Mesothelial cell of epicardium (in vitro differentiated cells): ENCODE results near the gene ANKHD1. TPM values are rescaled to one million over a fixed set of nuclear protein-coding genes. Genes with fewer than 3 reads are reported as not detected.

Experiments used
- DNase-seq, 2 experiments: peaks; one replicate each; pipeline ENCODE4 v3.0.0; 2021; ENCODE audit warnings: low spot score in 2 of 2; ENCODE audit not compliant: unreplicated experiment in 2 of 2
- H3K27ac Mint-ChIP-seq: 2 replicates; pipeline ENCODE4 v1.8.0; 2021; ENCODE audit warnings: mixed read lengths
- H3K27me3 Mint-ChIP-seq: 2 replicates; pipeline ENCODE4 v1.8.0; 2021; ENCODE audit warnings: low read depth, mixed read lengths
- H3K36me3 Mint-ChIP-seq: 2 replicates; pipeline ENCODE4 v1.8.0; 2021; ENCODE audit warnings: mixed read lengths
- H3K4me1 Mint-ChIP-seq: 2 replicates; pipeline ENCODE4 v1.8.0; 2021; ENCODE audit warnings: mixed read lengths
- H3K4me3 Mint-ChIP-seq: 2 replicates; pipeline ENCODE4 v1.8.0; 2021; ENCODE audit warnings: mild to moderate bottlenecking, moderate library complexity, mixed read lengths
- H3K9me3 Mint-ChIP-seq: 2 replicates; pipeline ENCODE4 v1.8.0; 2021; ENCODE audit warnings: mixed read lengths
- CTCF ChIP-seq: fragments of 200-600 bp; sonication (generic); IDR thresholded peaks from one replicate; pipeline ENCODE4 v1.5.0; 2021; ENCODE audit warnings: antibody characterized with exemption; ENCODE audit not compliant: unreplicated experiment
- microRNA-seq: library from miRNA; unstranded; fragments of <30 nt; microRNA quantifications from one replicate; pipeline ENCODE4 v1.2.0, GENCODE V29; 2021; ENCODE audit warnings: inconsistent platforms, mixed read lengths
- total RNA-seq: library from RNA; stranded (reverse); gene quantifications from 3 replicates; pipeline ENCODE4 v1.2.1, GENCODE V29; 2021

ANKHD1 gene
- total RNA-seq, 1 donor from 2014 or later: 128 TPM

GRCh38 chr5:140587495-140587894 lies 185.9 kb downstream of the ANKHD1 start:
- Mint-ChIP-seq H3K4me1 (no peaks in the 10 kb centered on the region), H3K9me3 (peaks cover 16% of the 10 kb centered on the region), H3K36me3 (no peaks in the 10 kb centered on the region), H3K27me3 (peaks cover 13% of the 10 kb centered on the region), H3K4me3 (no peak overlapping the region), H3K27ac (no peak overlapping the region)
- no peak for TF ChIP-seq CTCF
- DNase-seq: no peak

GRCh38 chr5:140588311-140589070 lies 186.9 kb downstream of the ANKHD1 start:
- no peak for DNase-seq
- H3K27me3 Mint-ChIP-seq: peaks cover 9% of the 10 kb centered on the region
- H3K4me1 Mint-ChIP-seq: no peaks in the 10 kb centered on the region
- H3K27ac Mint-ChIP-seq: no peak overlapping the region
- H3K36me3 Mint-ChIP-seq: no peaks in the 10 kb centered on the region
- TF ChIP-seq CTCF: no peak
- H3K9me3 Mint-ChIP-seq: peaks cover 8% of the 10 kb centered on the region
- no peak overlapping the region for H3K4me3 Mint-ChIP-seq

Small RNA genes lying within 50 kb of the gene (microRNA-seq; reads per million reads assigned to microRNA genes)
- gene MIR6831: not detected

Other genes starting within 250 kb of the ANKHD1 start
- gene CYSTM1, start 226.6 kb upstream of the ANKHD1 start, total RNA-seq: 10.0 to 12.1 TPM (median 11.4 TPM) in 3 replicates
- gene PFDN1, start 98.7 kb upstream of the ANKHD1 start, total RNA-seq: 57.2 to 63.0 TPM (median 57.8 TPM) in 3 replicates
- 7.2 to 8.0 TPM (median 8.0 TPM) in 3 replicates for gene HBEGF, start 55.2 kb upstream of the ANKHD1 start, total RNA-seq
- 1.8 to 2.5 TPM (median 2.2 TPM) in 3 replicates for gene SLC4A9, start 41.6 kb upstream of the ANKHD1 start, total RNA-seq
- gene EIF4EBP3, start 145.8 kb downstream of the ANKHD1 start, total RNA-seq: 5.2 to 7.6 TPM (median 5.9 TPM) in 3 replicates
- gene SRA1, start 155.6 kb downstream of the ANKHD1 start, total RNA-seq: 34.9 to 37.5 TPM (median 37.0 TPM) in 3 replicates
- gene APBB3, start 162.8 kb downstream of the ANKHD1 start, total RNA-seq: 59.9 to 68.5 TPM (median 63.6 TPM) in 3 replicates
- 56.5 to 62.2 TPM (median 61.5 TPM) in 3 replicates for gene SLC35A4, start 163.0 kb downstream of the ANKHD1 start, total RNA-seq
- gene CD14, start 231.3 kb downstream of the ANKHD1 start, total RNA-seq: 0.34 to 0.63 TPM (median 0.35 TPM) in 3 replicates
- gene TMCO6, start 237.6 kb downstream of the ANKHD1 start, total RNA-seq: 20.6 to 21.2 TPM (median 21.0 TPM) in 3 replicates
- 41.2 to 46.9 TPM (median 45.5 TPM) in 3 replicates for gene NDUFA2, start 245.8 kb downstream of the ANKHD1 start, total RNA-seq
- gene IK, start 246.0 kb downstream of the ANKHD1 start, total RNA-seq: 85.0 to 85.8 TPM (median 85.8 TPM) in 3 replicates